SKM-1 treated with dmso at 0.1 percent for 144 hours (cell line): Measurements from ENCODE around the gene NEK1.
"Not testable (repeated sequence)": the region's sequence is repeated elsewhere in the genome, so short reads cannot be mapped to it uniquely, and the experiment has no call there.

ENCODE experiments used
- DNase-seq: peaks from one replicate; lab custom pipeline; 2025; ENCODE audit not compliant: unreplicated experiment; lab: John Stamatoyannopoulos, UW

Gene NEK1

GRCh38 chr4:169604131-169604900, 8.1 kb downstream of the NEK1 start:
- peak; percentile 17 for DNase-seq

- no peak for DNase-seq
Observed at GRCh38 chr4:169603312-169603711, 9.1 kb downstream of the NEK1 start.

DNA sequence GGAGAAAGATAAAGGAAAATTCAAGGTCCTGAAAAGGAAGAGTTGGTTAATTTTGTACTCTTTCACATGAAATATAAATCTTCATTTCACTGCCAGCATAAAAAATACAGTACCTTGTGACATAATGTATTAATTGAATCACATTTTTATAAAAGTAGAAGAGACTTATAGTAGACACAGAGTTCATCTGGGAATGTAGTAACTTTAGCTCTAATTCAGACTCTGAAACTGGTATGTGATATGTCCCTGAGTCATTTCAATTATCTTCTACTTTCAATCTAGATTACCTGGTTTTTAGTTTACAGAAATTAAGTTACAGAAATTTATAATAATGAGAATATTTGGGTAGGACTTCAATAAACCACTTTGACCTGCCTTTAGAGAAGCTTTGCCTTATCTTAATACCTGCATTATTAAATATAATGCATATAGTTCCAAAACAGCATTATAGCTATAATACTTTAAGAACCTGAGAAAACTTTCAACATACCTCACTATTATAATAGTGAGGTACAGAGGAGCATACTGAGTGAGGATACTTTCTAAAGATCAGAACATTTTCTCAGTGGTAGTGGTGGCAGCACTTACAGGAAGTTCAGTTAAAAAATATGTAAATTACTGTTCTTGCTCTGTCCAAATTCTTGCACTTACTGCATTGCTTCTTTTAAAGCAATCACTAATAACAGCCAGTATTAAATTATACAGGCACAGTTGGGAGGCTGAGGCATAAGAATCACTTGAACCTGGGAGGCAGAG, 11.2 kb downstream of the NEK1 start:
- DNase-seq, result no peak

GRCh38 chr4:169594560-169595195, 17.7 kb downstream of the NEK1 start:
- no peak for DNase-seq

DNA sequence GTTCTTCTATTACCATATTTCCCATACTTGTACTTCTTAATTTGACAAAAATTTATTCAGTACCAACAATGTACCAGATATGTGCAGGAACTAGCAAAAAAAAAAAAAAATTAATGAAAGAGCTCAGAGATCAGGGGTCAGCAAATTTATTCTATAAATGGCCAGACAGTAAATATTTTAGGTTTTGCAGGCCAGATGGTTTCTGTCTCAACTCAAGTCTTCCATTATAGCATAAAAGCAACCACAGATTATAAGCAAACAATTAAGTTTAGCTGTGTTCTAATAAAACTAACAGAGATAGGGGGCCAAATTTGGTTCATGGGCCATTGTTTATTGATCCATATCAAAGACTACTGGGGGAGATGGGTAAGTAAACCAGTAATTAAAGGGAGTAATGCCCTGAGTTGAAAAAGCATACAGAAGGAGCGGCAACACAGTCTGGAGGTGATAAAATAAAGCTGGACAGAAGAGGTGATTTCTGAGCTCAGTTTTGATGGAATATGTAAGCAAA, 19.3 kb downstream of the NEK1 start:
- no peak for DNase-seq

DNA sequence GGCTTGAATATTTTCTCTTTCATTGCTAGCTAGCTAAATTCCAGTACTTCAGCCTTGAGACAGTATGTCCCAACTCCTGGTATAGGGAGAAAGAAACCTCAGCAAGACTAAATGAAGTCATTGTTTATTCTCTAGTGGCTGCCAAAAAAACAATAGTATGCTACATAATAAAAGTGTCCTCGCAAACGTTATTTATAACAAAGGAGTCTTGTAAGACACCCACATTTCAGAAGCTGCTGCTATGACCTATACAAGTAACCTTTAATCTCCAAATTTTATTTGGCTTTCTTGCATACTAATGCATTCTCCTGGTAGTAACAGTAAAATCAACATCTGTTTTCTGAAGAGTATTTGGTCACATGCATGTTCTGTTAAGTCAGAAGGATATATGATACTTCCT, 28.8 kb downstream of the NEK1 start:
- no peak for DNase-seq

DNA sequence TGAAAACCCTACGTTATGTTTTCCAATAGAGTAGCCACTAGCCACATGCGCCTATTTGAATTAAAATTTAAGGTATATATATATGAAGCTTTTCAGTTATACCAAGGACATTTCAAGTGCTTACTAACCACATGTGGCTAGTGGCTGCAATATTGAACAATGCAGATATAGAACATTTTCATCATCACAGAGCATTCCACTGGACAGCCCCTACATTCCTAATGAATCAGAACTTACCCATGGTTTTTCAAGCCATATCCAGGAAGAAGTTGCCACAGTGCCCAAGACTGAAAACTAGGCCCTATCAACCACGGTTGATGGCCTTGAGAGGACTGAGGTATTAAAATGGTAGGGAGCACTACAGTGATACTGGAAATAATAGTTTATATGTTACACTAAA, 29.7 kb downstream of the NEK1 start:
- DNase-seq, result no peak

GRCh38 chr4:169582203-169582602, 30.2 kb downstream of the NEK1 start:
- no peak for DNase-seq

GRCh38 chr4:169573889-169574288, 38.5 kb downstream of the NEK1 start:
- DNase-seq, result no peak

DNA sequence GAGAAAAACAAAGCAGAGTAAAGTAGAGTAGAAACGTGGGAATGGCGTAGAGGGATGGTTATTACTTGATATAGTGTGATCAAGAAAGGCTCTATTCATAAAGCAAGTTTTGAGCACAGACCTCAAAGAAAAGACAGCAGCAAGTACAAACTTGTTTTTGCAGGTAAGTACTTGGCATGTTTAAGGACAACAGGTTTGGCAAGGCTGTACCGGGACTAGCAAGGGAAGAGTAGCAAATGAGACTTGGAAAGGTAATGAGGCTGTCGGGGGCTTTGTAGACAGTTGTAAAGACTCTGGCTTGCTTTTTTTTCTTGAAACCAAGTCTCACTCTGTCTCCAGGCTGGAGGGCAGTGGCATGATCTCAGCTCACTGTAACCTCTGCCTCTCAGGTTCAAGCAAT, 40.9 kb downstream of the NEK1 start:
- DNase-seq, result no peak

- not testable (repeated sequence) for DNase-seq
Observed at GRCh38 chr4:169571012-169571411, 41.4 kb downstream of the NEK1 start.

DNA sequence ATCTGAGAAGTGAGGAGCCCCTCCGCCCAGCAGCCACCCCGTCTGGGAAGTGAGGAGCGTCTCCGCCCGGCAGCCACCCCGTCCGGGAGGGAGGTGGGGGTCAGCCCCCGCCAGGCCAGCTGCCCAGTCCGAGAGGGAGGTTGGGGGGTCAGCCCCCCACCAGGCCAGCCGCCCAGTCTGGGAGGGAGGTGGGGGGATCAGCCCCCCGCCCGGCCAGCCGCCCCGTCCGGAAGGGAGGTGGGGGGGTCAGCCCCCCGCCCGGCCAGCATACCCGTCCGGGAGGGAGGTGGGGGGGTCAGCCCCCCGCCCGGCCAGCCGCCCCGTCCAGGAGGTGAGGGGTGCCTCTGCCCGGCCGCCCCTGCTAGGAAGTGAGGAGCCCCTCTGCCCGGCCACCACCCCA, 42.1 kb downstream of the NEK1 start:
- not testable (repeated sequence) for DNase-seq

- not testable (repeated sequence) for DNase-seq
Observed at GRCh38 chr4:169569188-169569587, 43.2 kb downstream of the NEK1 start.

GRCh38 chr4:169567916-169568315, 44.5 kb downstream of the NEK1 start:
- DNase-seq, result no peak

- DNase-seq, result peak; percentile 57
Observed at GRCh38 chr4:169566021-169566818, 46.2 kb downstream of the NEK1 start.

DNA sequence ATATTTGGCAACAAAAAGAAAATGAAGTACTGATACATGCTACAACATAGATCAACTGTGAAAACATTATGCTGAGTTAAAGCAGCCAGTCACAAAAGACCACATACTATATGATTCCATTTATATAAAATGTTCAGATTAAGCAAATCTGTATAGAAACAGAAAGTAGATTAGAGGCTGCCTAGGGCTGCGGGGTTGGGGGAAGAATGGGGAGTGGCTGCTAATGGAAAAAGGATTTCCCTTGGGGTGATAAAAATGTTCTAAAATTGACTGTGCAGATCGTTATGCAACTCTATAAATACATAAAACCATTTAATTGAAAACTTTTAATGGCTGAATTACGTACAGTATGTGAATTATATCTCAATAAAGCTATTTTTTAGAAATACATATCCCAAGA, 46.8 kb downstream of the NEK1 start:
- no peak for DNase-seq

DNA sequence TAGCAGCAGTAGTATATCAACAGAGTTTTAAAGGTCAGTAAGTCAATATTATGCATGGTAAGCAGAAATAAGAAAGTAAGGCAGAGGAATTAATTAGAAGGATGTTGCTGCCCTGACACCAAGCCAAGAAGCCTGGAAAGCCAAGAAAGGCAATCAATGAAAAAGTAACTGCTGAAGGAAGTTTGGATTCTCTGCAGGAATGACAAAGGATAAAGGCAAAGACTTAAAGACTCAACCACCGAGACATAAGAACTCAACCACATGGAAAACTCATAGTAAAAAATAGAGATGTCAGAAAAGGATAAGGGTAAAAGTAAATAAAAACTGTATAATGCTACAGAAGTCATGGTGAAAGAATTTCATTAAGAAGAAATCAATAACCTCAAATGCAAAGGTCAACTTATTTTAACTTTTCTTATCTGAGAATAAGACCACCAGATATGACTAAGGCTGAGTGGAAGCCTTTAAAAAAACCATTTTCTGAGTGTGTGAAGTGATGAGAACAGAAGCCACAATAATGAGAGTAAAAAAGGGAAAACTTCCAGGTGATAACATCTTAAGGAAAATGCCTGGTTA, 55.2 kb downstream of the NEK1 start:
- DNase-seq, result no peak

GRCh38 chr4:169546548-169546947, 65.8 kb downstream of the NEK1 start:
- not testable (repeated sequence) for DNase-seq

DNA sequence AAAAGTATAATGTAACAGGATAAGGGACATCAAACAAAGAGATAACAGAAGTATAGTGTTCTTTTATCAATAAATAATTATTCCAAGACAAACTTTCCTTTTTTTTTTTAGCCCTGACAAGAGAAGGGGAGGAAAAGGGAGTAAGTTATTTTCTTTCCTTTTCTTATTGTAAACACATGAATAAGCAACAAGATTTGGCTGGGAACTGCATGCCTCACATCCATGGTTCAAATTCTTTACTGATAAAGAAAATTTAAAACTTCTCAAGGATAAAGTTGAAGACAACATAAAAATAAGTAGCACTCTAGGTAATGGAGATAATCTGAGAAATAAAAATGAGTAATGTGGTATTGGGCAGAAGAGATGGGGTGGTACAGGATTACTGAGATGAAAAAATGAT, 71.6 kb downstream of the NEK1 start:
- no peak for DNase-seq

- DNase-seq, result no peak
Observed at GRCh38 chr4:169530048-169530447, 82.3 kb downstream of the NEK1 start.

- no peak for DNase-seq
Observed at GRCh38 chr4:169523796-169524195, 88.6 kb downstream of the NEK1 start.
